ENCODE measurements around the gene CST7. TPM values are rescaled to one million over a fixed set of nuclear protein-coding genes. Genes with fewer than 3 reads are reported as not detected.
"Not testable (repeated sequence)": the region's sequence is repeated elsewhere in the genome, so short reads cannot be mapped to it uniquely, and the experiment has no call there.

CST7 gene
- polyA plus RNA-seq, 3 donors from 2014 or later, result 2,262 to 2,521 (median 2,438) TPM

- Mint-ChIP-seq H3K9me3 (no peaks in the 10 kb centered on the region), H3K4me1 (peaks cover 6 to 9% of the 10 kb centered on the region in 2 donors), H3K27me3 (ENCODE audit: low read depth in 3 of 3) (peaks cover 4 to 6% (median 5%) of the 10 kb centered on the region in 3 donors), H3K36me3 (peaks cover 0 to 5% (median 0%) of the 10 kb centered on the region in 3 donors), H3K4me3 (no peak overlapping the region), H3K27ac (peak overlapping the region in 2 of 6 donors; percentile 45)
- DNase-seq, result no peak
Measured at GRCh38 chr20:24916412-24916811, 32.7 kb upstream of the CST7 start.

DNA sequence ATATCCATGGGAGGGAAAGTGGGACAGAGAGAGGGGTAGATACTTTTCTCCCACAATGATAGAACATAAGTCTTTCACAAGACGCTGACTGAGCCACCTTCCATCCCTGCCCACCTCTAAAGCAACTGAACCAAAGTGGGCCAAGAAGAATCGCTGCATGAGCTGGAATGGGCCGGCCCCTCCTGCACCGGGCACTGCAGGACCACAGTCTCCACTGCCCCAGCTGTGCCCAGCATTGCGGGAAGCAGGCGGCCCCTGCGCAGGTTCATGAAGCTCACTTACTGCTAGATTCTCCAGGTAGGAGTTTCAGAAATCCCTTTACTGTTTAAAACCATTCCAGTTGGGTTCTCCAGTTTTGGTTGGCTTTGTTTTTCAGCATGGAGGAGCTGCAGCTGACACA lies 32.0 kb upstream of the CST7 start:
- H3K27me3 Mint-ChIP-seq (ENCODE audit: low read depth in 3 of 3), result peaks cover 3 to 6% (median 5%) of the 10 kb centered on the region in 3 donors
- DNase-seq, result no peak
- H3K27ac Mint-ChIP-seq, result no peak overlapping the region
- H3K9me3 Mint-ChIP-seq, result no peaks in the 10 kb centered on the region
- H3K36me3 Mint-ChIP-seq, result peaks cover 0 to 5% (median 0%) of the 10 kb centered on the region in 3 donors
- H3K4me1 Mint-ChIP-seq, result peaks cover 6 to 9% of the 10 kb centered on the region in 2 donors
- H3K4me3 Mint-ChIP-seq, result no peak overlapping the region

DNA sequence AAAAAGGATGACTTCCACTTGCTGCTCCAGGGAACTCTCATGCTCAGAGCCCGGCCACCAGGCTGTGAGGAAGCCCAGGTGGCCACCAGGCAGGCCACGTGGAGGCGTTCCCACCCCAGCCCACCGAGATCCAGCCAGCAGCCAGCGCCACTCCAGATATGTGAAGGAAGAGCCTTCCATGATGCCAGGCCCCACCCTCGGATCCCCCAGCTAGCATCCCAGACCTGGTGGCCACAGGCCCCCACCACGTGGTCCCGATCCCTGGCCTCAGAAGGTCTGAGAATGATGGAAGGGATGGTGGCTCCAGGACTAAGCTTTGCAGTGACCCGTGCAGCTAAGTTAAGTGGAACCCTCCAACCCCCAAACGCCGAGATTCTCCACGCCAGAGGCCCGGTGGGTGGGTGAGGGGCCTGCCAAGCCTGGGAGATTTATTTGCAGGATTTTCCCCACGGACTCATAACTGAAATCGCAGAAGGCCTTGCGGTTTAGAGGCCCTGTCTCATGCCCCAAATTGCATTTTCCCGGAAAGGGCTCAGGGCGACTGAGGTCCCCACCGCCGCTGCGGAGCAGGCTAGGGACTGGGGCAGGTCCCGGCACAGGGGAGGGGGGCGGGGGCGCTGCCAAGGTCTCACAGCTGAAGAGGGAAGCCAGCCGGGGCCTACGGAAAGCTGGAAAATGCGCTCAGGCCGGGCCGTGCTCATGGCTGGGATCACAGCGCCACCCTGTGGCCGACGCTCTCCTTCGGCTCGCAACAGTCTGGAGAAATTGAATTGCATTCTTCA lies 31.1 kb upstream of the CST7 start:
- H3K27ac Mint-ChIP-seq, result peak overlapping the region in 3 of 6 donors; percentile 36 to 76 (median 71)
- peak; percentile 41 to 55 (median 52) for DNase-seq

GRCh38 chr20:24918579-24919566 lies 30.2 kb upstream of the CST7 start:
- peaks cover 6 to 9% of the 10 kb centered on the region in 2 donors for H3K4me1 Mint-ChIP-seq
- no peak for DNase-seq
- peak overlapping the region in 2 of 6 donors; percentile 71 to 76 for H3K27ac Mint-ChIP-seq
- H3K9me3 Mint-ChIP-seq, result no peaks in the 10 kb centered on the region
- H3K27me3 Mint-ChIP-seq (ENCODE audit: low read depth in 3 of 3), result peaks cover 1 to 6% (median 5%) of the 10 kb centered on the region in 3 donors
- H3K36me3 Mint-ChIP-seq, result peaks cover 0 to 5% (median 0%) of the 10 kb centered on the region in 3 donors
- H3K4me3 Mint-ChIP-seq, result peak overlapping the region in 2 of 5 donors; percentile 36 to 55

More for the DNA sequence above, 31.1 kb upstream of the CST7 start:
- H3K36me3 Mint-ChIP-seq, result peaks cover 0 to 5% (median 0%) of the 10 kb centered on the region in 3 donors
- H3K4me1 Mint-ChIP-seq, result peaks cover 6 to 9% of the 10 kb centered on the region in 2 donors
- H3K4me3 Mint-ChIP-seq, result peak overlapping the region in 4 of 5 donors; percentile 18 to 55 (median 31)
- no peaks in the 10 kb centered on the region for H3K9me3 Mint-ChIP-seq
- peaks cover 3 to 6% (median 5%) of the 10 kb centered on the region in 3 donors for H3K27me3 Mint-ChIP-seq (ENCODE audit: low read depth in 3 of 3)

- not testable (repeated sequence) for H3K36me3 Mint-ChIP-seq; H3K27ac Mint-ChIP-seq; H3K27me3 Mint-ChIP-seq (ENCODE audit: low read depth in 3 of 3); H3K4me3 Mint-ChIP-seq; H3K9me3 Mint-ChIP-seq; DNase-seq; H3K4me1 Mint-ChIP-seq
Measured at GRCh38 chr20:24919665-24920064, 29.4 kb upstream of the CST7 start.

DNA sequence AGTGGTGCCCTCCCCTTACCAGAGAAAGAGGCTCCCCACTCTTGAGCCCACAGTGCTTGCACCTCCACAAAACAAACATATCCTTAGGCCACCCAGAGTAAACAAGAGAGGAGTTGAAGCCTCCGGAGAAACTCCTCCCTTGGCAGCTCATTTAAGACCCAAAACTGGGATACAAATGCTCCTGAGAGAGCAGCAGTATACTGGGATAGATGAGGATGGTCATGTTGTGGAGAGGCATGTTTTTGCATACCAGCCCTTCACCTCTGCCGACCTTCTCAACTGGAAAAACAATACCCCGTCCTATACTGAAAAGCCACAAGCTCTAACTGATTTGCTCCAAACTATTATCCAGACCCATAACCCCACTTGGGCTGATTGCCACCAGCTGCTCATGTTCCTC lies 28.4 kb upstream of the CST7 start:
- not testable (repeated sequence) for H3K27ac Mint-ChIP-seq; H3K4me3 Mint-ChIP-seq; DNase-seq; H3K4me1 Mint-ChIP-seq; H3K36me3 Mint-ChIP-seq; H3K9me3 Mint-ChIP-seq; H3K27me3 Mint-ChIP-seq (ENCODE audit: low read depth in 3 of 3)

DNA sequence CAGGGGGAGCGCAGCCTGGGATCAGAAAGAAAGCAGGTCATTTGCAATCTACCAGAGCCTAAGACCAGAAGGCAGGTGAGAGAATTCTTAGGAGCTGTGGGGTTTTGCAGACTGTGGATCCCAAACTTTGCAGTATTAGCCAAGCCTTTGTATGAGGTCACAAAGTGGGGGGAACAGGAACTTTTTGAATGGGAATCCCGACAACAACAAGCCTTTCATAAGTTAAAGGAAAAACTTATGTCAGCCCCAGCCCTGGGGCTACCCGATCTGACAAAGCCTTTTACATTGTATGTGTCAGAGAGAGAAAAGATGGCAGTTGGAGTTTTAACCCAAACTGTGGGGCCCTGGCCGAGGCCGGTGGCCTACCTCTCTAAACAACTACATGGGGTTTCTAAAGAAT lies 19.8 kb upstream of the CST7 start:
- Mint-ChIP-seq H3K4me1 (peaks cover 36 to 41% of the 10 kb centered on the region in 2 donors), H3K27ac (peak overlapping the region in 3 of 6 donors; percentile 29 to 77 (median 69))
- not testable (repeated sequence) for H3K9me3 Mint-ChIP-seq; H3K36me3 Mint-ChIP-seq; H3K4me3 Mint-ChIP-seq; DNase-seq; H3K27me3 Mint-ChIP-seq (ENCODE audit: low read depth in 3 of 3)

DNA sequence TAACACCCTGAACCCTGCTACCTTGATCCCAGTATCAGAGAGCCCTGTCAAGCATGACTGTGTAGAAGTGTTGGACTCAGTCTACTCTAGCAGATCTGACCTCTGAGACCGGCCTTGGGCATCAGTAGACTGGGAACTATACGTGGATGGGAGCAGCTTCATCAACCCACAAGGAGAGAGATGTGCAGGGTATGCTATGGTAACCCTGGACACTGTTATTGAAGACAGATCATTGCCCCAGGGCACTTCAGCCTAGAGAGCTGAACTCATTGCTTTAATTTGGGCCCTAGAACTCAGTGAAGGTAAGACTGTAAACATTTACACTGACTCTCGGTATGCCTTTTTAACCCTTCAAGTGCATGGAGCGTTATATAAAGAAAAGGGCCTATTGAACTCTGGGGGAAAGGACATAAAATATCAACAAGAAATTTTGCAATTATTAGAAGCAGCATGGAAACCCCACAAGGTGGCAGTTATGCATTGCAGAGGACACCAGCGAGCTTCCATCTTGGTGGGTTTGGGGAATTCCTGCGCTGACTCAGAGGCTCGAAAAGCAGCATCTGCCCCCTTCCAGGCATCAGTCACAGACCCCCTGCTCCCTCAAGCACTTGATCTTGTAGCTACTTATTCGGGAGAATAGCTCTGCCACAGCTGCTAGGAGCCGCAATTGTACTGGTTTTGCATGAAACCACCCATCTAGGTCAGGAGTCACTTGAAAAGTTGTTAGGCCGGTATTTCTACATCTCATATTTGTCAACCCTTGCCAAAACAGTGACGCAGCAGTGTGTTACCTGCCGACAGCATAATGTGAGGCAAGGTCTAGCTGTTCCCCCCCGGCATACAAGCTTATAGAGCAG lies 19.0 kb upstream of the CST7 start:
- peak overlapping the region in 4 of 5 donors; percentile 45 to 76 (median 64) for H3K4me3 Mint-ChIP-seq
- H3K27ac Mint-ChIP-seq, result peak overlapping the region; percentile 77 to 97 (median 91)
- H3K4me1 Mint-ChIP-seq, result peaks cover 41 to 42% of the 10 kb centered on the region in 2 donors
- not testable (repeated sequence) for H3K27me3 Mint-ChIP-seq (ENCODE audit: low read depth in 3 of 3); H3K36me3 Mint-ChIP-seq; H3K9me3 Mint-ChIP-seq
- peak; percentile 33 to 59 (median 40) for DNase-seq

- peak overlapping the region; percentile 77 to 97 (median 92) for H3K27ac Mint-ChIP-seq
- H3K27me3 Mint-ChIP-seq (ENCODE audit: low read depth in 3 of 3); H3K36me3 Mint-ChIP-seq; H3K9me3 Mint-ChIP-seq; DNase-seq: not testable (repeated sequence)
- H3K4me3 Mint-ChIP-seq, result peak overlapping the region; percentile 57 to 76 (median 76)
- H3K4me1 Mint-ChIP-seq, result peaks cover 42% of the 10 kb centered on the region in 2 donors
Measured at GRCh38 chr20:24930724-24931688, 18.1 kb upstream of the CST7 start.

- not testable (repeated sequence) for H3K36me3 Mint-ChIP-seq; H3K9me3 Mint-ChIP-seq; H3K27me3 Mint-ChIP-seq (ENCODE audit: low read depth in 3 of 3)
- H3K4me1 Mint-ChIP-seq, result peaks cover 42 to 47% of the 10 kb centered on the region in 2 donors
- DNase-seq, result peak; percentile 28 to 41 (median 38)
- H3K27ac Mint-ChIP-seq, result peak overlapping the region; percentile 77 to 97 (median 92)
- H3K4me3 Mint-ChIP-seq, result peak overlapping the region; percentile 57 to 76 (median 76)
Measured at GRCh38 chr20:24931893-24932292, 17.2 kb upstream of the CST7 start.

GRCh38 chr20:24933266-24933908 lies 15.7 kb upstream of the CST7 start:
- Mint-ChIP-seq H3K27ac (peak overlapping the region in 3 of 6 donors; percentile 77 to 97 (median 97)), H3K9me3 (no peaks in the 10 kb centered on the region), H3K36me3 (no peaks in the 10 kb centered on the region), H3K4me3 (peak overlapping the region in 1 of 5 donors; percentile 44), H3K27me3 (ENCODE audit: low read depth in 3 of 3) (peaks cover 0 to 7% (median 5%) of the 10 kb centered on the region in 3 donors), H3K4me1 (peaks cover 42 to 47% of the 10 kb centered on the region in 2 donors)
- DNase-seq, result no peak

Data from immature natural killer cell (primary cell).